C1 segment of cervical spinal cord (tissue), 14 donors: Measurements from ENCODE around the gene FNIP1.
A peak's percentile ranks its signal among the peaks of the same experiment; 100 is the strongest.
"Not testable (repeated sequence)": the region's sequence is repeated elsewhere in the genome, so short reads cannot be mapped to it uniquely, and the experiment has no call there.

ENCODE experiments used
- DNase-seq, 14 donors: peaks; one replicate each; lab custom pipeline; 2025; lab: John Stamatoyannopoulos, UW

The FNIP1 gene

GRCh38 chr5:131637694-131638093 lies 159.1 kb downstream of the FNIP1 start:
- DNase-seq = no peak

DNA sequence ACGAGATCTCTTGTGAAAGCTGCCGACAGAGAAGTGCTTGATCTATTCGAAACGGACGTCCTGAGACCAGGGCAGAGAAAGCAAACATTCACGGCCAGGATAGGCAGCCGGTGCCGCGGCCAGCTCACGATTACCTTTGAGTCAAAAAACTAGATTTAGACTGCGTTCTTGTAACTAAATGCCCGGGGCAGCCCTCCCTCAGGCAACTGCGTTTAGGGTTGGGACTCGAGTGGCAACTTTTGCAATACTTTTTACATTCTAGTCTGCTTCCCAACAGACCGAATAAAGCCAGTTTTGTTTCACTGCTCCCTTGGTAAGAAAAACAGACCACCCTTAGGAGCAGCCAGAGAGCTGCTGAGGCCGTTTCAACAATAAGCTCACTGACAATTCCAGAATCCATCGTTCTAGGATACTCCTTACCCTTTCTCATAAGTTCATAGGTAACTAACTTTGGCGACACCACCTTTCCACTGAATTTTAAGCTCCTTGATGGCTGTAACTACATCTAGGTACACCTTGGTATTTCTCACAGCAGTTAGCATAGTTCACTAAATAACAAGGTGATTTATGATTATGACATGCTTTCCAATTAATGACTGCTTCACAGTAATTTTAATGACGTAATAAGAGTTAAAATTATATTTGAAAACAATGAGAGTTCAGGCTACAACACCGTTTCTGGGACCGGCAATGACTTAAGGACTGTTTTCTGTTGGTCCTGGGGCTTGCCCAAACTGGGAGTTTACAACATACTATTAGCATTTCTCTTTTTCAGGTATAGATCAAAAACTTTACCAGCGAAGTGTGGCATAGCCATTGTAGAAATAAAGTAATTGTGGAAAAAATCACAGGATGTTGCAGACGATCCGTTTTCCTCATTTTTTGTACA lies 160.9 kb downstream of the FNIP1 start:
- DNase-seq = peak in 2 of 14 donors; percentile 73 to 86

GRCh38 chr5:131634996-131635683 lies 161.7 kb downstream of the FNIP1 start, which contains the start of gene RAPGEF6:
TSS of gene RAPGEF6 (minus strand) at chr5:131635229. CDS start at chr5:131635030, 199 bp downstream.
- DNase-seq = peak; percentile 62 to 99 (median 94)

- DNase-seq = peak in 5 of 14 donors; percentile 73 to 88 (median 78)
These were observed 162.2 kb downstream of the FNIP1 start for GRCh38 chr5:131634666-131634995.

DNA sequence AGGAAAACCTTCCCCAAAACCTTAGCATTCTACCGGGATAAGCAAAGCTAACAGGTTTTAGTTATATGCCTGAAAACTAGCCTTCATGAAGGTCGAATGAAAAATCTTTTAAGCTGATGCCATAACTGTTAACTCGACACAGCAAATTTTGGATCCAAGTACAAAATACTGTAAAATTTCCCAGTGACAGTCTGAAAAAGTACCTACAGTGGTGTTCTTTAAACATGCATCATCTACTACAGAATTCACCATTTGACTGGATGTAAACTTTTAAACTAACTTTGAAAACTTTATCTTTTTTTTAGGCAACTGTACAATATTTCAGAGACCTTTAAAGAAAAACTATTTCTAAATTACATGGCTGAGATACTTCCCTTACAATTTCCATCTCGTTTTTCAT lies 162.6 kb downstream of the FNIP1 start:
- DNase-seq = no peak

- DNase-seq = no peak
These were observed 163.0 kb downstream of the FNIP1 start for GRCh38 chr5:131633830-131634229.

DNA sequence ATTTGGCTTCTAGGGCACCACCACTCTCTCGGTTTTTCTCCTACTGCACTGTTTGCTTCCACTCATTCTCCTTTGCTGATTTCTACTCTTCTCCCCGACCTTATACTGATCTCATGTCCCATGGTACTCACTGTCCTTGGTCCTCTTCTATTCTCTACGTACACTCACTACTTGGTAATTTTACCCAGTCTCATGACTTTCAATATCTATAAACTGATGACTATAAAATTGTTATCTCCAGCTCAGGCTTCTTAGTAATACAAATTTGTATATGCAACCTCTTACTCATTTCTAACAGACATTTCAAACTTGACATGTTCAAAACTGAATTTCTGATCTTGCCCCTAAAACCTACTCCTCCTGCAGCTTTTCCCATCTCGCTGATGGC lies 165.9 kb downstream of the FNIP1 start:
- DNase-seq = no peak

GRCh38 chr5:131630208-131630962 lies 166.4 kb downstream of the FNIP1 start:
- no peak for DNase-seq

DNA sequence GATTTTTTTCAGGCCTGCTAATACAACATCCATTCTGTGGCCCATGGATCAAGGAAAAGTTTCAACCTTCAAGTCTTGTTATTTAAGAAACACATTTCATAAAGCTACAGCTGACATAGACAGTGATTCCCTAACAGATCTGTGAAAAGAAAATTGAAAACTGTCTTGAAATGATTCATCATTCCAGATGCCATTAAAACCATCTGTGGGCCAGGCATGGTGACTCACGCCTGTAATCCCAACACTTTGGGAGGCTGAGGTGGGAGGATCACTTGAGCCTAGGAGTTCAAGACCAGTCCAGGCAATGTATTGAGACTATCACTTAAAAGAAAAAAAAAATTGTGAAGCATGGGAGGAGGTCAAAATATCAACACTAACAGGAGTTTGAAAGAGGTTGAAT lies 167.8 kb downstream of the FNIP1 start:
- DNase-seq = no peak

DNA sequence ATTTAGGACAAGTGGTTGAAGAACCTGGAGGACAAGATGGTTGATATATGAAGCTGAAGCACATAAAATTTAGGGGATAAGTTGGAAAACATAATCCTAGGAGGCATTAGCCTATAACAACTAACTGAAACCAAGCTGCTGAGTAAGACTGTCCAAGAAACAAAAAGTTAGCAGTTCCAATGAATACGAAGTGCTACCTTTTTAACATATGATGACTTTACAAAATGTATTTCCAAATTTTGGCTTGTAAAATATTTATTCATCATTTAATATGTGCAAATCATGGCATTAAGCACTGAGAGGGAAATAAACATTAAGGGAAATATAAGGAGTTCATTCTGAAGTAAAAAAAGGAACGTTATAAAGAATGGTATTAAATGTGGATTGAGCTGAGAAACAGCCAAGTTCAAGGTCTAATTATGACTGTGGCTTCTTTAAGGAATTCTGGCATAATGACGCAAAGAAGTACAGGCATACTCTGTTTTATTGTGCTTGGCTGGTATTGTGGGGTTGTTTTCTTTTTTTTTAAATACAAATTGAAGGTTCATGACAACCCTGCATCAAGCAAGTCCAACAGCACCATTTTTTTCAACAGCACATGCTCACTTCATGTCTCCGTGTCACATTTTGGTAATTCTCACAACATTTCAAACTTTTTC lies 169.5 kb downstream of the FNIP1 start:
- DNase-seq = no peak

DNA sequence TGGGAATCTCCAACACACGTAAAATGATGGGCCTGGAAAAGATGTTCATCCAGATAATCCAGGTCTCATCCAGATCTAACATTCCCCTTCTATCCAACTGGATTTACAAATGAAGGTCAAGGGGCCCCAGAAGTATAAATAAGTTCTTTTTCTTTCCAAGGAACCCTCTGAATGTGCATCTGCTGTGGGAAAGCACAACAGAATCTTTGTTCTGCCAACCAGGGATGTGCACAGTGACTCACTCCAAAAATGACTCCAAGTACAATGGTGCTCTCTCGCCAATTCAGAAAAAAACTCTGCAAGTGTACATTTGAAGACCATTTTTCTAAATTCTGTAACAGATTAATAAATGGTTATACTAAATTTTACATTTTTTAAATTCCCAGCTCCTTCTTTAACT lies 174.2 kb downstream of the FNIP1 start:
- peak in 9 of 14 donors; percentile 7 to 53 (median 31) for DNase-seq

- DNase-seq = not testable (repeated sequence)
These were observed 175.7 kb downstream of the FNIP1 start for GRCh38 chr5:131621164-131621563.

- DNase-seq = no peak
These were observed 177.7 kb downstream of the FNIP1 start for GRCh38 chr5:131619102-131619501.

DNA sequence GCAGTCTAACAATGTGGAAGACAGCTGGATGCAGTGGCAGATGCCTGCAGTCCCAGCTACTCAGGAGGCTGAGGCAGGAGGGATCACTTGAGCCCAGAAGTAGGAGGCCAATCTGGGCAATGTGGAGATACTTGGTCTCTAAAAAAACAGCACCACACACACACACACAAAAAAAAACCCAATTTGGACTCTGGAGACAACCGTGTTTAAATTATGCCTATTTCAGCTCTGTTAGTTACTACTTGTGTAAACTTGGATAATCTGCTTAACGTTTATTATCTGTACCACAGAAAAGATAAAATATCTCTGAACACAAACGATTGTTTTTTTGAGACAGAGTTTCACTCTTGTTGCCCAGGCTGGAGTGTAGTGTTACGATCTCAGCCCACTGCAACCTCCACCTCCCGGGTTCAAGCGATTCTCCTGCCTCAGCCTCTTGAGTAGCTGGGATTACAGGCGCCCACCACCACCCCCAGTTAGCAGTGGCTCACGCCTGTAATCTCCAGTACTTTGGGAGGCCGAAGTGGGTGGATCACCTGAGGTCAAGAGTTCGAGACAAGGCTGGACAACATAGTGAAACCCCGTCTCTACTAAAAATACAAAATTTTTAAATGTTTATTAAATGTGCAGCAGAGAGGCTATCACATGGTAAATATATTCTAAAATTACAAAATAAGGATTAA lies 179.5 kb downstream of the FNIP1 start:
- DNase-seq = no peak

DNA sequence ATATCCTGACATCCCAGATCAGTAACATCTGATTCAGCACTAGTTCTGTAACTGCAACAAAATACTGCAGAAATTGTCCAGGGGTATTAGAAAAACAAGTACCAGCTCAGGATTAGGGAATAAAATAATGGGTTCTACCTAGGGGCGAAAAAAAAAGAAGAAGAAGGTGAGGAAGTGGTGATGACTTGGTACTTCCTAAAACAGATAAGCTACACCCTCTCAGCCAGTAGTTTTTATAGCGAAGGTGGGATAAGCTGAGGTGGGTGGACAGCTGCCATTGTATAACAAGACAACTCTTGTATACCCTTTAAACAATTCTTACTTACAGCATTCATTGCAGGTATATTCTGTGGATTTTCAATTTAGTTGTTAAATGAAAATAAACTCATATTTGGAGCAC lies 180.9 kb downstream of the FNIP1 start:
- DNase-seq = no peak

- DNase-seq = no peak
These were observed 183.4 kb downstream of the FNIP1 start for GRCh38 chr5:131613423-131613822.

- no peak for DNase-seq
These were observed 185.8 kb downstream of the FNIP1 start for GRCh38 chr5:131611064-131611381.

DNA sequence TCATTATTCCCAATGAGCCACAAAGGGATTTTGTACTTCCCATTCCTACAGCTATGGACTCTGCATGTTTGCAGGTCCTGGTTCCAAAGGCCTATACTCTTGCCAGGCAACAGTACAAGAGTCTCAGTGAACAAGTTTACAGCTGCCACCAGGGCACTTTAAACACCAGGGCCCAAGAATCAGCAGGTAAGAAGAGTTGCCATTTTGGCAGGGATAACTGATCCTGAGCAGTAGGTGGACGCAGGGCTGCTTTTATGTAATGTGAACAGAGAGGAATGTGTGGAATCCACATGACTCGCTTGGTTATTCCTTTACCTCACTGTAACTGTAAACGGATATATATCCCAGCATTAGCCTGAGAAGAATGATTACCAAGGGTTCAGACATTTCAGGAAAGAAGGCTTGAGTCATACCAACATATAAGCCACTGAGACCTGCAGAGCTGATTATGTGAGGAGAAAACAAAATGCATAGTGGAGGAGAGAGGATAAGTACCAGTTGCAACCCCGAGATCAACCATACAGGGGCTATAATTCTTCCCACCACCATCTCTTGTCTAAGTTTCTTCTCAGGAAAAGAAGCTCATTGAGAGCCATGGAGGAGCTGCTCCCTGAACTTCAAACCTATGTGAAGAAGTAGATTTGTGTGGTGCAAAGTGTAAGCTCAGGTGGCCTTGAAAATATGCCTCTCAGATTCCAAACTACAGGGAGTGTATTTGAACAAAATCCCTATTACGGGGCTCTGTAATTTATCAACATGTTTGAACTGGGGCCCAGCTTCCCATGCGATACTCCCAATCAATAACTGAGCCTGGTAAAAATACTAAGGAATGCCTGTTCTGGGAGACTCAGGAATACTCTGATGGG lies 186.4 kb downstream of the FNIP1 start:
- DNase-seq = no peak

DNA sequence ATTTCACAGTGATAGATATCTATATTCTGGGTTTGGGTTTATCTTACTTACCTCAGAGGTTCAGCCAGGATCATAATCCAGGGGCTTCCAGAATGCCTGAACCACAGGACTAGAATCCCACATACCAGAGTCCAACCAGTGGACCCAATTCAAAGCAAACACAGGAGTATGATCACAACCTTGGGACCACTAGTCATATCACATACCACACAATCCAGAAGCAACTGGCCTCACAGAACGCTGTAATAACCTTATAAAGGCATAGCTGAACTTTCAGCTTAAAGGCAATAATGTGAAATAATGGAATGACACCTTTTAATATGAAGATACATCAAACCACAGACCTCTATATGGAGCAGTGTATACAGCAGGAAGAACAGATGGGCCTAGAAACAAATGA lies 187.0 kb downstream of the FNIP1 start:
- no peak for DNase-seq

DNA sequence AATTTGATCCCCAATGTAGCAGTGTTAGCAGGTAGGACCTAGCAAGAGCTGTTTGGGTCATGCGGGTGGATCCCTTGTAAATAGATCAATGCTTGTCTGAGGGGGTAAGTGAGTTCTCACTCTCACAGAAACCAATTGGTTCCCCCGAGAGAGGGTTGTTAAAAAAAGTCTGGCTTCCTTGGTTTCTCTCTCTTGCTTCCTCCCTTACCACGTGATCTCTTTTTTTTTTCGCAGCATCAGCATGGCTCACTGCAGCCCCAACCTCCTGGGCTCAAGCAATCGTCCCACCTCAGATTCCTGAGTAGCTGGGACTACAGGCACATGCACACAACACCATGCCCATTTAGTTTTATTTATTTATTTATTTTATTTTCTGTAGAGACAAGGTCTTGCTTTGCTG lies 188.2 kb downstream of the FNIP1 start:
- no peak for DNase-seq
